Fibroblast of the aortic adventitia (primary cell): Measurements from ENCODE around the gene GRSF1. TPM values are rescaled to one million over a fixed set of nuclear protein-coding genes. Genes with fewer than 3 reads are reported as not detected.
A peak's percentile ranks its signal among the peaks of the same experiment; 100 is the strongest.

ENCODE experiments used
- DNase-seq: peaks from one replicate; pipeline ENCODE4 v3.0.0-alpha.2; 2010; ENCODE audit warnings: low read depth
- H3K4me3 ChIP-seq: 2 replicates; pipeline ENCODE4 v1.5.1; 2011; ENCODE audit warnings: low read depth, mild to moderate bottlenecking, control low read depth, low read length, moderate library complexity
- CTCF ChIP-seq: IDR thresholded peaks from 2 replicates; pipeline ENCODE4 v1.5.1; 2011; ENCODE audit warnings: mild to moderate bottlenecking, low read length, control low read depth, inconsistent platforms; ENCODE audit not compliant: insufficient read depth
- total RNA-seq: library from RNA; depleted of rRNA; stranded (reverse); fragments of >200 nt; gene quantifications from 2 replicates; pipeline ENCODE4 v1.2.3, GENCODE V29; 2012; ENCODE audit warnings: low replicate concordance

GRSF1 gene
- total RNA-seq, 1 donor, result 75.3 TPM

GRCh38 chr4:70818173-70818855 lies 21.4 kb downstream of the GRSF1 start:
- no peak for TF ChIP-seq CTCF
- no peak overlapping the region for H3K4me3 ChIP-seq

GRCh38 chr4:70816894-70817293 lies 22.8 kb downstream of the GRSF1 start:
- TF ChIP-seq CTCF, result no peak
- no peak for DNase-seq
- no peak overlapping the region for H3K4me3 ChIP-seq

More at GRCh38 chr4:70818173-70818855, 21.4 kb downstream of the GRSF1 start:
- DNase-seq, result no peak

- no peak overlapping the region for H3K4me3 ChIP-seq
- DNase-seq, result peak; percentile 16
- TF ChIP-seq CTCF, result no peak
Measured at GRCh38 chr4:70815370-70815769, 24.3 kb downstream of the GRSF1 start.

DNA sequence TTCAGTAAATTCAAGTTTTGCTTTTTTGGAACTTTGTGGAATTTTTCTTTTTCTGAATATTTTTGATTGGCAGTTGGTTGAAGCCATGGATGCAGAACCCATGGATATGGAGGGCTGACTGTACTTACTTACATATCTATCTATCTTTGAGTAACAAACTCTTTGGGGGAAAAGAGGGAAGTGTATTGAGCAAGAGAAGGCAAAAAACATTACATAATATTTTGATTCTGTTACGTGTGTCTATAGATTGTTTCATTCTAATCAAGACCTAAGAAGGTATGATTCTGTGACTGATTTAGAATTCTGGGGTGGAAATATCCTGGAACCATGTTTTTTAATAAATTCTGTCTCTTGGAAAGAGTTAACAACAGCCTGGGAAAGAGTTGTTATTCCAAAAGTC lies 31.5 kb downstream of the GRSF1 start:
- no peak for DNase-seq
- no peak overlapping the region for H3K4me3 ChIP-seq
- no peak for TF ChIP-seq CTCF

GRCh38 chr4:70802928-70803580 lies 36.6 kb downstream of the GRSF1 start:
- no peak overlapping the region for H3K4me3 ChIP-seq
- no peak for DNase-seq
- TF ChIP-seq CTCF, result no peak

- no peak overlapping the region for H3K4me3 ChIP-seq
- no peak for TF ChIP-seq CTCF
- DNase-seq, result no peak
Measured at GRCh38 chr4:70801265-70801809, 38.4 kb downstream of the GRSF1 start.

DNA sequence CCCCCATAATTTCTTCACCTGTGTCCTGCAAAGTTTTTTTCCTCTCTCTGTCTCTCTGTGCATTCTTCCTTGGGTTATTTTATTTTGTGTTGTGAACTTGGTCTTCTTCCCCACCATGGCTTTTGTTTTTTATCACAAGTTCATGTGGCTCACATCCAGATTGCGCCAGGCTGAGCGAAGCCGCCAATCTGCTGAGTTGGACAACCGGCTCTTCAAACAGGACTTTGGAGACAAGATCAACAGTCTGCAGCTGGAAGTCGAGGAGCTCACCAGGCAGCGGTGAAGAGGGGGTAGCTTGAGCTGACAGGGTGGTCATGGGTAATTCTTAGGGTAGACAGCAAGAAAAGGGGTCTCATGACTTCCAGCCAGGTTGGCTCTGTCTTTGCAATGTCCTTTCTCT lies 46.1 kb downstream of the GRSF1 start:
- DNase-seq, result no peak
- TF ChIP-seq CTCF, result no peak
- no peak overlapping the region for H3K4me3 ChIP-seq
